GM11168 (cell line): ENCODE results near the gene CUEDC1.
"Not testable (repeated sequence)": the region's sequence is repeated elsewhere in the genome, so short reads cannot be mapped to it uniquely, and the experiment has no call there.

ENCODE experiments used
- in situ Hi-C: fragments of 300-500 bp; cut with MboI; formaldehyde crosslinking; loops from one replicate; pipeline ENCODE4 v1.12.0; 2022; ENCODE audit warnings: low sequenced_read_pairs; ENCODE audit not compliant: unreplicated experiment

Gene CUEDC1

GRCh38 chr17:57986841-57987580 is 31.8 kb upstream of the CUEDC1 start:
- in situ Hi-C loops, result no loop called here

- in situ Hi-C loops, result no loop called here
These were observed 30.4 kb upstream of the CUEDC1 start for GRCh38 chr17:57985675-57985974.

GRCh38 chr17:57984936-57985674 is 29.9 kb upstream of the CUEDC1 start:
- in situ Hi-C loops, result no loop called here

- in situ Hi-C loops, result no loop called here
These were observed 29.2 kb upstream of the CUEDC1 start for GRCh38 chr17:57984261-57984890.

- in situ Hi-C loops, result no loop called here
These were observed 28.2 kb upstream of the CUEDC1 start for GRCh38 chr17:57983446-57983845.

- in situ Hi-C loops, result no loop called here
These were observed 27.4 kb upstream of the CUEDC1 start for GRCh38 chr17:57982452-57983170.

GRCh38 chr17:57980522-57980921 is 25.3 kb upstream of the CUEDC1 start:
- in situ Hi-C loops, result no loop called here

- in situ Hi-C loops, result no loop called here
These were observed 23.9 kb upstream of the CUEDC1 start for GRCh38 chr17:57979076-57979475.

- in situ Hi-C loops, result no loop called here
These were observed 21.4 kb upstream of the CUEDC1 start for GRCh38 chr17:57976594-57976993.

- in situ Hi-C loops, result no loop called here
These were observed 19.8 kb upstream of the CUEDC1 start for GRCh38 chr17:57975044-57975443.

- in situ Hi-C loops, result not testable (repeated sequence)
These were observed 19.0 kb upstream of the CUEDC1 start for GRCh38 chr17:57974053-57974824.

- in situ Hi-C loops, result no loop called here
These were observed 16.9 kb upstream of the CUEDC1 start for GRCh38 chr17:57972151-57972550.

GRCh38 chr17:57971572-57971971 is 16.4 kb upstream of the CUEDC1 start:
- in situ Hi-C loops, result no loop called here

GRCh38 chr17:57970710-57971109 is 15.5 kb upstream of the CUEDC1 start:
- in situ Hi-C loops, result no loop called here

GRCh38 chr17:57968456-57968855 is 13.2 kb upstream of the CUEDC1 start:
- in situ Hi-C loops, result no loop called here

GRCh38 chr17:57966875-57967274 is 11.7 kb upstream of the CUEDC1 start:
- in situ Hi-C loops, result no loop called here

GRCh38 chr17:57966246-57966645 is 11.0 kb upstream of the CUEDC1 start:
- in situ Hi-C loops, result no loop called here

- in situ Hi-C loops, result no loop called here
These were observed 10.4 kb upstream of the CUEDC1 start for GRCh38 chr17:57965521-57966160.

- in situ Hi-C loops, result no loop called here
These were observed 7.9 kb upstream of the CUEDC1 start for GRCh38 chr17:57963149-57963511.
